Occipital lobe (tissue), 2 donors: ENCODE measurements around the gene LRP2BP. TPM values are rescaled to one million over a fixed set of nuclear protein-coding genes. Genes with fewer than 3 reads are reported as not detected.
"Not testable (repeated sequence)": the region's sequence is repeated elsewhere in the genome, so short reads cannot be mapped to it uniquely, and the experiment has no call there.

Experiments used
- DNase-seq: peaks from one replicate; lab custom pipeline; 2025; lab: John Stamatoyannopoulos, UW
- total RNA-seq: library from RNA; depleted of rRNA; stranded (reverse); fragments of >200 nt; gene quantifications from one replicate; pipeline ENCODE4 v1.2.3, GENCODE V29; 2014

The LRP2BP gene
- total RNA-seq, 1 donor from 2014 or later: 10.8 TPM

DNA sequence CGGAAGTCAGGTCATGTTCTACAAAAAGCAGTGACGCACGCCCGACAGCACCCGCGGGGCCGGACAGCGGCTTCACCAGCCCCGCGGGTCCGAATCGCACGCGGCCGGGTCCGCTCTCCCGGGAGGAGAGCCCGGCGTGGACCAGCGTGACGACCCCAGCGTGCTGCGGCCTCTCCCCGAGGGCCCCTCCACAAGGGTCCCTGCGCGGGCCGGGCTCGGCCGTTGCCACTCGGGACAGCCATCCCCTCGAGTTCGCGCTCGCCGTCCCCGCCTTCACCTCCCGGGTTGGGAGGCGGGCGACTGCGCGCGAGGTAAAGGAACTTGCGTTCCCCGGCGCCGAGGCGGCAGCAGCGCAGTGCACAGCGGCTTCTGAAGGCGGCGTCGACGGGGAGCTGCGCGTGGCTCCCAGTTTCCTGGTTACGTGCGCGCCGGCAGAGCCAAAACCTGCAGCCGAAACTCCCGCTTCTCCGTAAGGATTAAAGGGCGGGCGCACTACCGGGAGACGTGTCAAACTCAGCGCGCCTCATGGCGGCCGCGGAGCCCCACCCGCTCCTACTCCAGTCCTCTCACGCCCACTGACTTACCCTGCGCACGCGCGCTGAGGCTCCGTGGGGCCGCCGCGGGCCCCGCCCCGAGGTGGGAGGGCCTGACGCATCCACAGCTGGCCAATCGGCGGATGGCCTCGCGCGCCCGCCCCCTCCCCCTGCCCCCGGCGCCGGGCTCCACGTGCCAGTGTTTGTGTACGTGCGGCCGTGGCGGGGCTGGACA lies 416 bp upstream of the LRP2BP start:
- DNase-seq: peak; percentile 94

DNA sequence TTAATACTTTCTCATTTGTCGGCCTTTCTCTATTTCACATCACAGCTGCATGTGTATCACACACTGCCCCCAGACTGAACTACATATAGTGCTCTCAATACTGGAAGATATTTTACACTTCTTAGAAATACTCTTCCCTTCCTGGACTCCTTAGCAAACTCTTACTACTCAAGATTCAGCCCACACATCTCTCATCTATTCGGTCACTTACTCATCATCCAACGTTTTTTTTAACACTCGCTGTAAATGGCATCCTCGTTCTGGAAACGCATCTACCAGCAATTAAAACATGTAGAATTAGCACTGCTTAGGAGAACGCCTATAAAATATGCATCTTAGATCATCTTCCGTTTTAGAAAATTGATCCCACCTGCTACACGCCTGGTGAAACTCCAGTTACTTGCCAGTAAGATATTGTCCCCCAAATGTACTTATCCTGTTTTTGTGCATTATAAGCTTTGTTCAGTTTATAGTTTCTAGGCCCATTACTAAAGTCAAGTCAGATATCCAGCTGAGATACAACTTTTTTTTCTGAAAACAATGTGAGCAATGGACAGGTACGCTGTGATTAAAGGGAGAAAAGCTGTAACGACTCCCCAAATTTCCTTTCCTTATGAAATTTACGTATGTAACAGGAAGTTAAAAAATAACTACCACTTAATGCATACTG lies 1.0 kb downstream of the LRP2BP start:
- peak; percentile 8 for DNase-seq

DNA sequence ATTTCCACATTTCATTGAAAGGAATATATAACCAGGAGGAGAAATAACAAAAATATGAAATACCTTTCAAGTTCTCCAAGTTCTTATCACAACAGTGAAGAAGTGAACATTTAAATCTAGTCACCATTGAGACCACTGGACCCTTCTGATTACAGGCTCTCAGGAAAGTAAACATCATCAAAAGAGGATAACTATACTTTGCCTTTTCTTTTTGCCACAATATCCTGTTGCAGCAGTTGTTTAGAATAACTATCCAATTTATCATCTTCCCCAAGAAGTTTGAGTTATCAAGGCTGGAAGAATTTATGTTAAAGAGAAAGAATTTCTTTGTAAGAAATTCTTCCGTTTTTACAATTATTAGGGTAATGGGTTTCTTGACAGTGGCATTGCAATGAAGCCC lies 3.6 kb downstream of the LRP2BP start:
- DNase-seq: no peak

DNA sequence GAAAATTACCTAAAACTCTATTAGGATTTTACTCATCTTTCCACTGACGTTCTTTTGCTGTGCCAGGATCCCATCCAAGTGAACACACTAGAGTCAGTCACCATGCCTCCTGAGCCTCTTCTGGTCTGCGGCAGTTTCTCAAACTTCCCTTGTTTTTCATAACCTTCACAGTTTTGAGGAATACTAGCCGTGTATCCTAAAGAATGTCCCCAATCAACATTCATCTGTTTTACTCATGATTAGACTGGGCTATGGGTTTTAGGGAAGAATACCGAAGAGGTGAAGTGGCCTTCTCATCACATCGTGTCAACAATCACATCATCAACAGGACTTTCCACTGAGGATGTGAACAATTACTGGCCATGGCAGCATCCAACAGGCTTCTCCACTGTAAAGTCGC lies 4.8 kb downstream of the LRP2BP start:
- DNase-seq: no peak

DNA sequence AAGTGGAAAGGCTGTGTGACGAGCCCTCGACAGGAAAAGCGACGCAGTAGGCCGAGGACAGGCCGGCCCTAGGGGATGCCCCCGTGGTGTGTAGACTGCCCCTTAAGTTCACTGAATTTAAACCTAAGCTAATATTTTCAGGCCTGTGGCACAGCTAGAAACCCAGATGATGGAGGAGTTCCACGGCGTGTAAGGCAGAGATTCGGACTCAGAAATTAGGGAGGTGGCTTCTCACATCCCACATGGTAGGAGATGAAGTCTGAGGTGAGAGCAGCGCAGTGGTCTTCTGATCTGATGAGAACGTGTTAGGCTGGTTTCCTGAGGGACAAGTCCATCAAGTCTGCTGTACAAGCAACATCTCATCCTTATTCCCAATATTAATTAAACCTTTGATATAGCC lies 7.8 kb downstream of the LRP2BP start:
- no peak for DNase-seq

DNA sequence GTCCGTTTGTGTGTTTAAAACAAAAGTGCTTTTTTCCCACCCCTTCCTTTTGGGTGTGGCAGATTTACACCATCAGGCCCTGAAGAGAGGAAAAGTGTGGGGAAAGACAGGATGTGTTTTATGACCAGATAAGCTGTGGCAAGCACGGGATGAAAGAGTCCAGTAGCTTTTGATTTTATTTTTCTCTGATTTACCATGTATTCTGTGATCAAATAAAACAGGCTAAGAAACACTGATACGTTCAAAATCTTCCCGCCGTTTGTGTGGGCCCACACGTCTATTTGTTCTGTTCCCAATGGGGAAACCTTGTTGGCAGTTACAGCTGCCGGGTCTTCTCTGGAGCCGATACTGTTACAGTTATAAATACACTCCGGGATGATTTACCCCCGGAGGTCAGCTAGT lies 10.8 kb downstream of the LRP2BP start:
- no peak for DNase-seq

DNA sequence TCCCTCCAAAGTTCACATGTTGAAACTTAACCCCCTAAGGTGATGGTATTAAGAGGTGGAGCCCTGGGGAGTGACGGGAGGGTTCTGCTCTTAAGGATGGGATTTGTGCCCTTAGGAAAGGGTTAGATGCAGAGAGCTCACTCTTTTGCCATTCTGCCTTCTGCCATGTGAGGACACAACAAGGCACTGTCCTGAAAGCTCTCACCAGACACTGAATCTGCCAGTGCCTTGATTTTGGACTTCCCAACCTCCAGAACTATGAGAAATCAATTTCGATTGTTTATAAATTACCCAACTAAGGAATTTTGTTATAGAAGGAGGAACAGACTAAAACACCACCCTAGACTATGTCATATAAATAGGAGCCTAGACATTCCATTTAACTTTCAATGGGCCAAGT lies 11.7 kb downstream of the LRP2BP start:
- no peak for DNase-seq

DNA sequence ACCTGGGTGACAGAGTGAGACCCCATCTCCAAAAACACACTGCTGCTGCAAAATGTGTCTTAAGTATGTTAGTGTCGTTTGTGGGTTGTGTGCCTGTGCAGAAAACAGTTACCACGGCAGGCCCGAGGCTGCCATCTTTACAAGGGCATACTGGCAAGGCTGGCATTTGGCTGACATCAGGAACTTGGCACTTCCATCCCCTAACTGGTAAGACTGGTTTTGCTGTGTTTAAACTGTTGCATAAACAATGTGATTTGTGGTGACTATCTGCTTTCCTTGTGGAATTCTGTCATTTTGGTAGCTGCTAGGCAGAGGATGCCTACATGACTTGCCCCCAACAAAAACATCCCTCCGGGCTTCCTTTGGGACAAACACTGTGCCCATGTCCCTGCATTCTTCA lies 12.3 kb downstream of the LRP2BP start:
- no peak for DNase-seq

DNA sequence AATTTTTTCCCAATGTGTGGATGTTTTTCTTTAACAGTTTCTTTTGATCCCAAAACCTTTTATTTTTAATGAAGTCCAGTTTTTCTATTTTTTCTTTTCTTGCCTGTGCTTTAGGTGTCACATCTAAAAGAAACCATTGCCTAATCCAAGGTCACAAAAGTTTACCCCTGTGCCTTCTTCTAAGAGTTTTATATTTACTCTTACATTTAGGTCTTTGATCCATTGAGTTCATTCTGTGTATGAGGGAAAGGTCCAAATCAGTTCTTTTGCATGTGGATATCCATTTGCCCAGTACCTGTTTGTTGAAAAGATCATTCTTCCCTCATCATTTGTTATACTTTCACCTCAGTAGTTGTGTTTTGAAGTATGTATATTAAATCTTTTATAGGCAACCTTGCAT lies 13.0 kb downstream of the LRP2BP start:
- DNase-seq: no peak

DNA sequence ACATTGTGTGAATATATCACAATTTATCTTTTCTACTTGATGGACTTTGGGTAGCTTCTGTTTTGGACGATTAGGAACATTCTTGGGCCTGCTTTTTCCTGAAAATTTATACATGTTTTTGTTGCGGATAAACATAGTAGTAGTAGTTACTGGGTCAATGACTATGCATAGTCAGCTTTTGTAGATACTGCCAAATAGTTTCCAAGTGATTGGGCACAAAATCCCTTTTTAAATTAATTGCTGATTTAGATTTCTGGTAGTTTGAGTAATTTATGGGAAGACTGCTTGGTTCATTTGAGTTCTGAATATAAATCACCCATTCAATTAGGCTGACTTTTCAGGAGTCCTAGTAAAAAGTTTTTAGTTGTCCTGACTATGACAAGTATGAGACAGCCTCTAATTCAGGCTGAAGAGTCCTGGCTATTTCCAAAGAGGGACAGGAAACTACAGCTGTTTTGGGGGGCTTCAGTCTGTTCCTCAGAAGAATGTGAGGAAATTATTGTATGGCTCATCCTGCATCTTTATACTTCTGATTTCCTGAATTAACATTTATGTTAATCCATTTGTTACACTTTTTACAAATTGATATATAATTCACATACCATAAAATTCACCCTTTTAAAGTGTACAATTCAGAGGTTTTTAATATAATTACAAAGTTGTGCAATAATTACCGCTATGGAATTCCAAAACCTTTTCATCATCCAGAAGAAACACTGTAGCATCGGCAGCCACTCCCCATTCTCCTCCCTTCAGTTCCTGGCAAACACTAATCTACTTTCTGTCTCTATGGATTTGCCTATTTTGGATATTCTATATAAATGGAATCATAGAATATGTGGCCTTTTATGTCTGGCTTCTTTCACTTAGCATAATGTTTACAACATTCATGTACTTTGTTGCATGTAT lies 14.2 kb downstream of the LRP2BP start:
- no peak for DNase-seq

DNA sequence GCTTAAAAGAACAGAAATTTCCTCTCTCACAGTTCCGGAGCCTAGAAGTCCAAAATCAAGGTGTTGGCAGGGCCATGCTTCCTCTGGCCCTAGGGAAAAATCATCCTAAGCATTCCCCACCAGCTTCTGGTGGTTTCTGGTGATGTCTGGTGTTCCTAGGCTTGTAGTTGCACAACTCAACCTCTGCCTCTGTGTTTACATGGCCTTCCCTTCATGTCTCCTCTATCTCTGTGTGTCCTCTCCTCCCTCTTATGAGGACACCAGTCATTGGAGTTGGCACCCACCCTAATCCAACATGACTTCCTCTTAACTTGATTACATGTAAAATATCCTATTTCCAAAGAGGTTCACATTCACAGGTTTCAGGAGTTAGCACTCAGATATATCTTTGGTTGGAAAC lies 15.4 kb downstream of the LRP2BP start:
- DNase-seq: no peak

DNA sequence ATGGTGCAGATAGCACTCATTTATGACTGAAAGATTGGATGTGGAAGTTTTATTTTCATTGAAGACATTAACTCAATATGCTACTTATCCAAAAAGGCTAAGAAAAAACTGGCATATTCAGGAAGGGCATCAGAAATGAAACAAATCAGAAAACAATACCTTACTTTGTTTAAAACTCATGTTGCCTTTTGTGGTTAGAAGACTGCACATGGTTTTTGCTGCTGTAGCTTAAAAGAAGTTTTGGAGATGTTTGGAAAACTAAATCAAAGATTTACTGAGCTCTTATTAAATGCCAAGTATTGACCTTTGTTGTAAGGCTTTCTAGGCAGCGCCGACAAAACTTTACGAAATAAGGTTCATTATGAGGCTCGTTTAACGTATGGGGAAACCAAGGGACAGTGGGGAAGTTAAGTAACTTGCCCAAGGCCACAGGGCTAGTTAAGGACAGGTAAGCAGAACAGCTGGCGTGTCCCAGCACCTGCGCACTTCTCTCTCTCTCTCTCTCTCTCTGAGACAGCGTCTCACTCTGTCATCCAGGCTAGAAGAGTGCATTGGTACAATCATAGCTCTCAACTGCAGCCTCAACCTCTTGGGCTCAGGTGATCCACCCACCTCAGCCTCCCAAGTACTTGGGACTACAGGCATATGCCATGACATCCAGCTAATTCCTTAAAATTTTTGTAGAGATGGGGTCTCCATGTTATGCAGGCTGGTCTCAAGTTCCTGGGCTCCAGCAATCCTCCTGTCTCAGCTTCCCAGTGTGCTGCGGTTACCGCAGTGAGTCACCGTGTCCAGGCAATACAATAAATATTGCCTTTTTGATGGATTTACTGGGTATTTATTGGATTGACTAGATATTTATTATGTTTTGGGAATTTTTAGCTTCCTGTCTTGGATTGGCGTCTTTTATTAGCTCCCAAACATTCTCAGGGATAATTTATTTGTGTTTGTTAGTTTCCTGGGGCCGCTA lies 16.1 kb downstream of the LRP2BP start:
- no peak for DNase-seq

DNA sequence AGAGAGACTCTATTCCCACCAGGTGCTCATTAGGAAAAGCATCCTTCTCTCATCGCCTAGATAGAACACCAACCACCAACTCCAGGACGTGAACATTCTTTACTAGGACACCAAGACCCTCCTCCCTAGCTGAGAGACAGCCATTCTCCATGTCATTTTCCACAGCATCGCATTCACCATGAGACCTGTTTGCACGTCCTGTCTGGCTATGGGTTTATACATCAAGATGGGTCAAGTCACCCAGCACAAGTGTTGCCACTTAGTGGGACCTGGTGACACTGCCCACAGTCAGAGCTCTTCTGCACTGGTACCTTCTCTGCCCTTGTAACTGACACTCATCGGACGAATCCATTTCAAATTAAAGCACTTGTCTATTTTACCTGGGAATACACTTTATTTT lies 17.5 kb downstream of the LRP2BP start:
- DNase-seq: no peak

DNA sequence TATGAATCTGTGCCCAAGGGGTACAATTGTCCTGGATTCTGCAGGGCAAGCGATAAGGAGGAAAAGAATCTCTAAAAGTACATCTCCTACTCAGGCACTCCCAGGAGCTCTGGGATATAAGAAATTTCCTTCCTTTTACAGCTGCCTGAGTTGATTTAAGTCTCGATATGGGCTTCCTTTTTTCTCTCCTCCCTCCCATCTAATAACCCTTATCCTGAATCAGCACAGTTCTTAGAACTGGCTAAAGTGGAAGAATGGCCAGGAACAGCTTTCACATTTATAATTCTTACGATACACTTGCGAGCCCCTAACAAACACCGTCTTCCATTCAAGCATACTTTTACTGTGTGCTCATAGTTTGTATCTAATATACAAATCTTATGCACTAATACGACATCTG lies 21.2 kb downstream of the LRP2BP start:
- no peak for DNase-seq

DNA sequence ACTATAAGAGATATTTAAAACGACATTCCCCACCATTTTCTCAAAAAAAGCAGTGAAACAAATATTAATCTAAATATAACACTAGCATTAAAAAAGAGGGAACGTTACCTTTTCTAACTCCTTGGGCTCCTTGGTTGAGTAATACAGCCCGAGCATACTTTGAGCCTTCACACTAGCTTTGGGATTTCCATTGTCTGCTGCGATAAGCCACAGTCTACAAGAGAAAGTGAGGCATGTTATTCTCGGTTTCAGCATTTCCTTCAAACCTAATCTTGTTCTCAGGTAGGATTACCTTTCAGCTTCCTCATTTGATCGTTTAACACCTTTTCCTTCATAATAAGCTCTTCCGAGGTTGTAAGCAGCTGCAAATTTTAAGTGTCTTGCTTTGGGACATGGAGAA lies 21.7 kb downstream of the LRP2BP start:
- no peak for DNase-seq

DNA sequence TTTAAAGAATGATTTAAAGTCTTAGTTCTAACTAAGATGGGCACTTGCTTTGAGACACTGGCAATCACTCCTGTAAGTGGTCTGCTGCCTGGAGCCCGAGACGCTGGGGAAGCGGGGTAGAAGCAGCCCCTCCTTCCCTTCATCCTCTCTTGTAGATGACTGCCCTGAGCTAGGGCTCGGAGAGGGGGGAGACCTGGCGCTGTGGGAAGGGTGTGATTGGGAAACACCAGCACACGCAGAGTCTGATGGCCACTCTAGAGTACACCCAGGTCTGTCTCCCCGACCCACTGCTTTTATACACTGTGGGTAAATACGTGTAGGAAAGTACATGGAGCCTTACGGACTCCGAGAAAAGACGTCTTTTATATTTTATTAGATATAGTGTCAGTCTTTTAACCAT lies 24.0 kb downstream of the LRP2BP start:
- no peak for DNase-seq

DNA sequence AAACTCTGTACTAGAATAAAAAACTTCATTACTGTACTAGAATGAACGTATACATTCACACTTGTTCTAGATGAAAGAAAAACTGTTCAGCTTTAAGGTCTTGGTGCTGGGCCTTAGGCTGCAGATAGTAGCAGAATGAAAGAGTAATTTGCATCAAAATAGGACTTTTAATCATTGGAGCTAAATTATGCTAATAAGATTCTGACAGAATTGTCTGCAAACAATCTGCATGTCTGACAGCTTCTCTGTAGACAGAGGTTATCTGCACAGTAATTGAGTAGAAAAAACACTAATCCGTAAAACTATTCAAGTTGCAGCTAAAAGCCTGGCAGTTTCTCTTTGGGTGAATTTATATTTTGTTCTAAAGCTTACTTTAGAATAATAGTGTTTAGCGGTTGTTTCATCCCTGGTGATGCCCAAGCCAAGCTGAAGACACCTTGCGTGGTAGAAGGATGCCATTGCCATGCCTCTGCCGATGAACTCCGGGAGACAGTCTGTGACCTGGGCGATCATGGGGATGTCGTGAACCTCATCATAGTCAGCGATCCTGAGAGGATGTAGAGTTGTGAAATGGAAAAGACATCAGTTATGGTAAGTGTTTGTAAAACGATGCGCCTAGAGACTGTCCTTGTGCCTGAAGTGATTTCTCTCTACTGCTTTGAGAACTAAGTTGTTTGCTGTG lies 25.3 kb downstream of the LRP2BP start:
- no peak for DNase-seq

DNA sequence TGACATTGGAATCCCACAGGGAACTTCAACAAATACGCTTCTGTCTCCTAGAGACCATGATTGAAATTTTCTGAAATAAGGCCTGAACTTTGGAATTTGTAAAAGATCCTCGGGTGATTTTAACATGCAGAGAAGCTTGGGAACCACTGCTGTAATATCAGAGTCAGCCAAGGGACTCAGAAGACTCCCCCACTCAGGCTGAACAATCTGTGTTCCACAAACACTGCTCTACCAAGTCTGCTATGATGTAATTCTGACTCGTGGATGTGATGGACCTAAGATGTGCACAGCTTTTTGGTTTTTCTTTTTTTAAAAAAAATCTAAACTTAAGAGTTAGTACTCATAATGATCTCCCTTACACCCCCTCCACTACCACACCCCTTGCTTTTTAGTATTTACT lies 26.0 kb downstream of the LRP2BP start:
- DNase-seq: no peak

DNA sequence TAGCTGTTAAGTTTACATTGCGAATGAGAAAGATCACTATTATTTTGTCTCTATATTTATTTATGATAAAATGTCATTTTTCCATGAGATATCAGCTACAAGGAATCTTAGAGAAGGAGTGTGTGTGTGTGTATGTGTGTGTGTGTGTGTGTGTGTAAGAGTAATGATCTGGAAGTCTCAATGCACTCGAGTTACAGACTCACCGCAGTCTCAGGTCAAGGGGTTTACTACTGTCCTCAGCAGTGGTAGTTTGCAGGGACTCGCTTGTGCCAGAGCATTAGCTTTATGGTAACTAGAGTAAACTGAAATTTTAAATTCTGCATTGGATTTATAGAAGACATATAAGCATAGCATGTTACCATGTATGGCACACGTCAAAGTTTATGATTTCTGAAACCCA lies 30.8 kb downstream of the LRP2BP start:
- DNase-seq: no peak

DNA sequence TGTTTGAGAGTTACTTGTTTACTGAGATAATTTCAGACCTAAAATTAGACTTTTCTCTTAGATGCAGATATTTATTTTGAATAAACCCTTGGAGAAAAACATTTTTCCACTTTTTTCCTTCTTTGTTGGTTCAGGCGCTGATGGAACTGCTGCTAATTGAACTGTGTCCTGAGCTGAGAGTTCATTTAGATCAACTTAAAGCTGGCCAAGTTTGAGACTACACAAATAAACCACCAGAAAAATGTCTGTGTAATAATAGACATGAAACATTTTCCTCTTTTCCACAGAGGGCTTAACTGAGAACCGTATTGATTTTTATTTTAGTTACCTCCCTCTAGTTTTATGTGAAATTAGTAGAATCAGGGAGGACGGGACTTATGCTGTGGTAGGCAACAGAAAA lies 32.5 kb downstream of the LRP2BP start:
- no peak for DNase-seq

DNA sequence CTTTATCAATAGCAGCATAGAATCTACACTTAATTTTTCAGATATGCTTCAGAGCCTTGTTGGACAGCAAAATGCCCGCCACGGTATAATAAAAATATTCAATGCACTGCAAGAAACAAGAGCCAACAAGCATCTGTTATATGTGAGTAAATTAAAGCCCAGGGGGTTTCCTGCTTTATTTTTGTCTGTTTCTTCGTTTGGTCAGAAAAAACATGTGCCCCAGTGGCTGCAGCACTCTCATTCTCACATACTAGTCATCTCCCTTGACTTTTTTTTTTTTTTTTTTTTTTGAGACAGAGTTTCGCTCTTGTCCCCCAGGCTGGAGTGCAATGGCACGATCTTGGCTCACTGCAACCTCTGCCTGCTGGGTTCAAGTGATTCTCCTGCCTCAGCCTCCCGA lies 33.2 kb downstream of the LRP2BP start:
- DNase-seq: not testable (repeated sequence)
